ENCODE data around the gene ZKSCAN8.

The ZKSCAN8 gene

DNA sequence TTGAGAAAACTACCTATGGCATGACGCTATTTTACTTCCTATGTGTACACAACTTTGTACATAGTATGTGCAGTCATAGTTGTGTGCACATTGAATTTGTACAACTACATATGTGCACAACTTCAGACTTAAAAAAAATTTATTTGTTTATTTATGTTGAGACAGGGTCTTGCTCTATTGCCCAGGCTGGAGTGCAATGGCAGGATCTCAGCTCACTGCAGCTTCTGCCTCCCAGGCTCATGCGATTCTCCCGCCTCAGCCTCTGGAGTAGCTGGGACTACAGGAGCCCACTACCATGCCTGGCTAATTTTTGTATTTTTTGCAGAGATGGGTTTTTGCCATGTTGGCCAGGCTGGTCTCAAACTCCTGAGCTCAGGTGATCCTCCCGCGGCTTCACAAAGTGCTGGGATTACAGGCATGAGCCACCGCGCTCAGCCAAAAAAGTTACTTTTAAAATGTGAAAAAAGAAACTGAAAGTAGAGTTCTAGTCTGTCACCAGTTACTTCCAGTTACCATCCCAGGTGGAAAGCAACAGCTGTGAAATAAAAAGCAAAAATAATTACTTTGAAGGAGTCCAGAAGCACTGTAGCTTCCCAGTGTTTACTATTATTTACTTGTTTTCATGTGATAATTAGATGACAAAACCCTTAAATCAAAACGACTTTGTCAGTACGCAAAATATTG, 1.7 kb upstream of the ZKSCAN8 start:
- DNase-seq (ENCODE audit: low read depth in 2 of 2), result no peak

DNA sequence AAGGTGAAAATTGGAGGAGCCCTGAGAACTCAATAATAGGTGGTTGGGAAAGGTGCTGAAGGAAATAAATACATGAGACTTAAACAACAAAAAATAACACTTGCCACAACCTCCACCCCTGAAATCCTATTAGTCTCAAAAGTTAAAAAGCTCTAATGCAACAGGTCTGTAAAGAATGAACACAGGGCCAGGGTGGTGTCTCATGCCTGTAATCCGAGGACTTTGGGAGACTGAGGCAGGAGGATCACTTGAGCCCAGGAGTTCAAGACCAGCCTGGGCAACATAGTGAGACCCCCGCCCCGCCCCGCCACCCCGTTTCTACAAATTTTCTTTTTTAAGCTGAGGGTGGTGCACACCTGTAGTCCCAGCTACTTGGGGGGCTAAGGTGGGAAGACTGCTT, 1.1 kb upstream of the ZKSCAN8 start:
- DNase-seq (ENCODE audit: low read depth in 2 of 2), result no peak

GRCh38 chr6:28142446-28142845, 763 bp downstream of the ZKSCAN8 start:
- DNase-seq (ENCODE audit: low read depth in 2 of 2), result no peak

DNA sequence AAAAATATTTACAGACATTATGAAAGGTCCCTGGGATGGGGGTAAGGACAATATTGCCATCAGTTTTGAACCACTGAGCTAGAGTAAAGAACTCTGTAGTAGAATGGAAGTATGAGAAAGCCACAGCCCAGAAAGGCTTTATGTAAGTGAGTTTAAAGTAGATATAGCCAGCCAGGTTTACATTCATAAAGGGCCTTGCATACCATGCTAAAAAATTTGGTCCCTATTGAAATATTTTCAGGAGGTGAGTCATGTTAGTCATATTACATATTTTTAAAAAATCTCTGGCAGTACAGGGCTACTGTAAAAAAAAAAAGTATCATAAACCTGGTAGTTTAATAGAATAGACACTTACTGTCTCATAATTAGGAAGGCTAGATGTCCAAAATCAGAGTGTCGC, 3.5 kb downstream of the ZKSCAN8 start:
- DNase-seq (ENCODE audit: low read depth in 2 of 2), result no peak

GRCh38 chr6:28152531-28152930, 10.8 kb downstream of the ZKSCAN8 start:
- no peak for DNase-seq (ENCODE audit: low read depth in 2 of 2)

DNA sequence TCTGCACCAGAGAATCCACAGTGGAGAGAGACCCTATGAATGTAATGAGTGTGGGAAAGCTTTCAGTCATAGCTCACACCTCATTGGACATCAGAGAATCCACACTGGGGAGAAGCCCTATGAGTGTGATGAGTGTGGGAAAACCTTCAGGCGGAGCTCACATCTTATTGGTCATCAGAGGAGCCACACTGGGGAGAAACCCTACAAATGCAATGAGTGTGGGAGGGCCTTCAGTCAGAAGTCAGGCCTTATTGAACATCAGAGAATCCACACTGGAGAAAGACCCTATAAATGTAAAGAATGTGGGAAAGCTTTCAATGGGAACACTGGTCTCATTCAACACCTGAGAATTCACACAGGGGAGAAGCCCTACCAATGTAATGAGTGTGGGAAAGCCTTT, 11.9 kb downstream of the ZKSCAN8 start:
- DNase-seq (ENCODE audit: low read depth in 2 of 2), result no peak

- no peak for DNase-seq (ENCODE audit: low read depth in 2 of 2)
These were observed 12.7 kb downstream of the ZKSCAN8 start for GRCh38 chr6:28154357-28154756.

GRCh38 chr6:28158318-28158717, 16.6 kb downstream of the ZKSCAN8 start:
- DNase-seq (ENCODE audit: low read depth in 2 of 2), result no peak

GRCh38 chr6:28159029-28159607, 17.4 kb downstream of the ZKSCAN8 start:
- no peak for DNase-seq (ENCODE audit: low read depth in 2 of 2)

- no peak for DNase-seq (ENCODE audit: low read depth in 2 of 2)
These were observed 18.6 kb downstream of the ZKSCAN8 start for GRCh38 chr6:28160233-28160632.

DNA sequence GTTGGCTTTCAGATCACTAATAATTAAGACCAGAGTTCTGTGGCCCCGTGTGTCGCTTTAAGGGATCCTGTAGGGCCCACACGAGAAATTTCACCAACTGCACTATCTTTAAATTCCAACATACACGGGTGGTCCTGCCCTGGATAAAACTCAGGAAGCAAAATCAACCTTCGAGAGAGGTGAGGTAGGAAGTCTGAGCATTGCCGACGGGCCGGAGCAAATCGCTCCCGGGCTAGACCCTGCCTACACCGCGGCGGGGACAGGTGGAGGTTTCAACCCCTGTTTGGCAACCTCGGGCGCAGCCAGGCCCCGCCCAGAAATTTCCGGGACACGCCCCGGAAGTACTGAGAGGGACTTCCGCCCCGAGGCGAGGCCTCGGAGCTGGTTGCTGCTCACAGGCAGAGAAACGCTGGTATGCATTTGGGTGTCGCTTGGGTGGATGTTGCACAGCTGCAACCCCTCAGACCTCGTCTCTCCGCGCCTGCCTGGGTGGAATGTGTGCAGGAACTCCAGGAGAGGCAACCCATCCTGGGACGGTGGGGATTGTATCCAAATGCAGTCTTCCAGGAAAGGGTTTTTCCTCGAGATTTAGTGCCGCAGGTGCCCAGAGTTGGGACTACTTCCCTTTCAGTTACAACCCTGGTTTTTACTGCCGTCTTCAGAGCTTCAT, 19.9 kb downstream of the ZKSCAN8 start:
- DNase-seq (ENCODE audit: low read depth in 2 of 2), result peak; percentile 74 to 85

- no peak for DNase-seq (ENCODE audit: low read depth in 2 of 2)
These were observed 23.9 kb downstream of the ZKSCAN8 start for GRCh38 chr6:28165563-28165962.

DNA sequence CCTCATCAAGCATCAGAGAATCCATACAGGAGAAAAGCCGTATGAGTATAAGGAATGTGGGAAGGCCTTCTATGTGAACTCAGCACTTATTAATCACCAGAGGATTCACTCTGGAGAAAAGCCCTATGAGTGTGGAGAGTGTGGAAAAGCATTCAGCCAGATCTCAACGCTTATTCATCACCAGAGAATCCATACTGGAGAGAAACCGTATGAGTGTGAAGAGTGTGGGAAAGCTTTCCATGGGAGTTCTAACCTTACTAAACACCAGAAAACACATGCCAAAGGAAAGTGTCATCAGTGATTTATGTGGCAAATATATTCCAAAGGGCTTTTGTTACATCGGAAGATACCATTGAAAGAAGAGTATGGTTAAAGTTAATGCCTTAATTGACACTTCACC, 25.4 kb downstream of the ZKSCAN8 start:
- DNase-seq (ENCODE audit: low read depth in 2 of 2), result no peak

- no peak for DNase-seq (ENCODE audit: low read depth in 2 of 2)
These were observed 26.2 kb downstream of the ZKSCAN8 start for GRCh38 chr6:28167926-28168325.

DNA sequence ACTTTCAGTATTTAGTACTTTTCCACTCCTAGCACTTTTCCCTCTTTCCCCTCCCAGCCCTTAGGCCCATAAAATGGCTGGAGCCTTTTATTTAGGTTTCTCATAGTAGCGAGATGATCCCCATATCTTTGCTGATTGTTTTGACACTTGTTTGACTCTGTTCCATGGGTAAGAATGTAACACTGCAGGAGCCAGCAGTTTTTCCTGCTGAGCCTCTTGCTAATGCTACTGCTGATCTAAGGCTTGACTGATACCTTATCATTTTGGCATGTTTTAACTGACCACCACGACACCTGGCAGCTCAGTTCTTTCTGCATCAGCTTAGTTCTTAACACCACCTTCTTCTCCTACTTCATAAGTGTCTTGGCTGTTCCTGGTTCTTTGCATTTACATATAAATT, 29.6 kb downstream of the ZKSCAN8 start:
- no peak for DNase-seq (ENCODE audit: low read depth in 2 of 2)

- DNase-seq (ENCODE audit: low read depth in 2 of 2), result no peak
These were observed 30.3 kb downstream of the ZKSCAN8 start for GRCh38 chr6:28172006-28172405.

DNA sequence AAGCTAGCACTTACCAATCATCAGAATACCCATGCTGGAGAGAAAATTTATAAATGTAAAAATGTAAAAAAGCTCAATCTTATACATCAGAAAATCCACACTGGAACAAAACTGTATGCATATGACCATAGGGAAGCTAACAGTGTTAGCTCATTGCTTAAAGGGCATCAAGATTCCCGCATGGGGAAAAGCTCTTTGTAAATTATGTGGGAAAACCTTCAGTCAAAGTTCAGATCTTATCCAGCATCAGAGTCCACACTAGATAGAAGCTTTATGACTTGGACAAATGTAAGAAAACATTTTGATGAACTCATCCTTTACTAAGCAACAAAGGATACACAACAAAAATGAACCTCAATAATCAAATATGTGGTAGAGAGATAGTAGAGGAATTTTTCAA, 34.7 kb downstream of the ZKSCAN8 start:
- DNase-seq (ENCODE audit: low read depth in 2 of 2), result no peak

- no peak for DNase-seq (ENCODE audit: low read depth in 2 of 2)
These were observed 40.6 kb downstream of the ZKSCAN8 start for GRCh38 chr6:28182255-28182654.

DNA sequence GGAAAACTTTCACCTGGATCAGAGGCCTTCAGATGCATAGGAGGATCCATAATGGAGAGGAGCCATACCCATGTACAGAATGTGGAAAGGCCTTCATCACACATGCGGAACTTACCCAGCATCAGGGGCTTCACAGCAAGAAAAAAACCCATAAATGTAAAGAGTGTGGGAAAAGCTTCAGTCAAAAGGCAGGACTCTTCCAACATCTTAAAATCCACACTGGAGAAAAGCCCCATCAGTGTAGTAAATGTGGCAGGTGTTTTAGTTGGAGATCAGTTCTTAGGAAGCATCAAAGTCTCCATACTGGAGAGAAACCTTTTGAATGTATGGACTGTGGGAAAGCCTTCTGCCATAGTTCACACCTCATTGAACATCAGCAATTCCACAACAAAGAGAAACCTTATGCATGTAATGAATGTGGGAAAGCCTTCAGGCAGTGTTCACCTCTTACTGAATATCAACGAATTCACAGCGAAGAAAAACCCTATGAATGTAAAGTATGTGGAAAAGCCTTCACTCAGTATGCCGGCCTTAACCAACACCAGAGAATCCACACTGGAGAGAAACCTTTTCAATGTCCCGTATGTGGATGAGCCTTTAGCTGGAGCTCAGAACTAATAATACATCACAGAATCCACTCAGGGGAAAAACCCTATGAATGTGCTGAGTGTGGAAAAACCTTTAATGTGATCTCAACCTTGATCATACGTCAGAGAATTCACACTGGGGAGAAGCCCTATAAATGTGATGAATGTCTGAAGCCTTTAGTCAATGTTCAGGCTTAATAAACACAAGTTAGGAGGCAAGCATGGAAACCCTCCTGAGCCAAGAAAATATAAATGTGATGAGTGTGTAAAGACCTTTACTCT, 46.7 kb downstream of the ZKSCAN8 start:
- no peak for DNase-seq (ENCODE audit: low read depth in 2 of 2)

DNA sequence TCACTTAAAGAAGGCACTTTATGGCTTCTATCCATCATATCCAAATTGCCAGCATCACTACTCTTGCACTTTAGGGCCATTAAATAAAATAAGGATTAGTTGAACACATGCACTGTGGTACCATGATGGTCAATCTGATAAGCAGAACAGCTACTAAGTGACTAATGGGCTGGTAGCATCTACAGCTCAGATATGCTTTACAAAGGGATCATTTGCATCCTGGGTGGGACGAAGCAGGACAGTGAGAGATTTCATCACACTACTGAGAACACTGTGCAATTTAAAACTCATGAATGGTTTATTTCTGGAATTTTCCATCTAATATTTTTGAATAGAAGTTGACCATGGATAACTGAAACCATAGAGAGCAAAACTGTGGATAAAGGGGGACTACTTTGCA, 58.3 kb downstream of the ZKSCAN8 start:
- no peak for DNase-seq (ENCODE audit: low read depth in 2 of 2)

DNA sequence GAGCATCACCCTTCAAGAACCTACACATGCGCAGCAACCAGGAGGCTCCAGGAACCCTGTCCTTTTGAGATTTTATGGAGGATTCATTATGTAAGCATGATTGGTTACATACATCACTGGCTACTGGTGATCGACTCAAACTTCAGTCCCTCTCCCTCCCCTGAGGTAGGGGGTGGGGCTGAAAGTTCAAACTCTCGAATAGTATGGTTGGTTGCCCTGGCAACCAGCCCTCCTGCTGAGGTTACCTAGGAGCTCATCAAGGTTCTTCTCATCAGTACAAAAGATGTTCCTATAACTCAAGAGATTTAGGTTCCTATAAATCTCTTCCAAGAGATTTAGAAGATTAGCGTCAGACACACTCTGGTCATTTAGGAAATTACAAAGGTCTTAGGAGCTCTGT, 61.5 kb downstream of the ZKSCAN8 start:
- DNase-seq (ENCODE audit: low read depth in 2 of 2), result no peak

DNA sequence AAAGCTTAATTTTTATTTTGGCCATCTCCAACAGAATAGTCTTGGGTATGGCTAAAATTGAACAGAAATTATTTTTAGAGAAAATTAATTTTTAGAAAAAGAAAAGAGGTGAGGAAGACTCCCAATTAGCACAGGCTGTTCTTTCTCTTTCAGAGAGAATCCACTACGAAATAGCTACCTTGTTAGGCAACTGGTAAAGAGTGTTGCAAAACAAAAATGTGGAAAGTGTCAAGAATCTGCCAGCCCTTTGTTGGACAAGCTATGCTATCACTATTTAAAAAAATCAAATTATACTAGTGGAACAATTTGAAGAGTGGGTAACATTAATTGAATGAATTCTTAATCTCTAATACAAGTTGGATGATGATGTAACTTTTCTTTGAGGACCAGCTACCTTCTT, 64.2 kb downstream of the ZKSCAN8 start:
- DNase-seq (ENCODE audit: low read depth in 2 of 2), result no peak
